ENCODE data around the gene METAP1D.

- TF ChIP-seq TCF12 (IDR thresholded peaks at IDR 0.05; ENCODE audit: low read depth), result no peak
- TF ChIP-seq CREB1 (IDR thresholded peaks at IDR 0.05; ENCODE audit: low read depth), result no peak
- no peak for TF ChIP-seq MAX (IDR thresholded peaks at IDR 0.05)
- no peak for TF ChIP-seq EGR1 (IDR thresholded peaks at IDR 0.05)
- no peak for TF ChIP-seq CEBPB (IDR thresholded peaks at IDR 0.05)
- TF ChIP-seq EP300 (IDR thresholded peaks at IDR 0.05; ENCODE audit: borderline replicate concordance), result no peak
- no peak for TF ChIP-seq REST (IDR thresholded peaks at IDR 0.05; ENCODE audit: low read depth)
- TF ChIP-seq YY1 (IDR thresholded peaks at IDR 0.05; ENCODE audit: low read depth), result no peak
- TF ChIP-seq ZBTB7A (IDR thresholded peaks at IDR 0.05; ENCODE audit: low read depth), result no peak
These were observed 3.7 kb upstream of the METAP1D start for GRCh38 chr2:171996021-171996420.
